Left hindlimb (tissue), 1 donor: Measurements from ENCODE around the gene PTMA.
"Not testable (repeated sequence)": the region's sequence is repeated elsewhere in the genome, so short reads cannot be mapped to it uniquely, and the experiment has no call there.

ENCODE experiments used
- DNase-seq: peaks from one replicate; pipeline ENCODE4 v3.0.0-alpha.2; 2018

Gene PTMA

DNA sequence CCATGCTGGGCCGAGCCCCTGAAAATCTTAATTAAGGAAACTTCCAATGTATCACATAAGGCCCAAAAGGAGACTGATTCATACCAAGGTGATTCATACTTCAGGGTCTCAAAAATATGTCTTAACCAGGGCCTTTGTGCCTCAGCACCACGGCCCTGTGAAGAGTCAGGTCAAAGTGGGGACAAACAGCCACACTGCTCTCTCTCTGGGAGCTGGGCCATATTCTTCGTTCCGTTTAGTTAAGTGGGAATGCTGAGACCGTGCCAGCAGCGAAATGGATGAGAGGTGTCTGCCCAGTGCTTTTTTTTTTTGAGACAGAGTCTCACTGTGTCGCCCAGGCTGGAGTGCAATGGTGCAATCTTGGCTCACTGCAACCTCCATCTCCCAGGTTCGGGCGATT, 9.3 kb upstream of the PTMA start:
- peak; percentile 44 for DNase-seq

GRCh38 chr2:231701456-231702373, 6.6 kb upstream of the PTMA start:
- DNase-seq = no peak

DNA sequence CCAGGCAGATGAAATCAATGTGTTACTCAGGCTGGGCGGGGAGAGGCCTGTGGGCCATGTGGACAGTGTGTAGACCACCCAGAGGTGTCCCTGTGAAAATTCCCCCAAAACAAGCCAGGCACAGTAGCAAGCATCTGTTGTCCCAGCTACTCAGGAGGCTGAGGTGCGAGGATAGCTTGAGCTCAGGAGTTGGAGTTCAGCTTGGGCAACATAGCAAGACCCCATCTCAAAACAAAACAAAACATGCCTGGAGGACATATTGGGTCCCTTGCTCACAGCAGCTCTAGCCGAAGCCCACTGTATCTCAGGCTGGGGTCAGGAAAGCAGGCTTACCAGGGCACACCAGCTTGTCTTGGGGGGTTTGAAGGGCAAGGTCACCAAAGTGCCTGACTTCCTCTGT, 4.3 kb upstream of the PTMA start:
- no peak for DNase-seq

DNA sequence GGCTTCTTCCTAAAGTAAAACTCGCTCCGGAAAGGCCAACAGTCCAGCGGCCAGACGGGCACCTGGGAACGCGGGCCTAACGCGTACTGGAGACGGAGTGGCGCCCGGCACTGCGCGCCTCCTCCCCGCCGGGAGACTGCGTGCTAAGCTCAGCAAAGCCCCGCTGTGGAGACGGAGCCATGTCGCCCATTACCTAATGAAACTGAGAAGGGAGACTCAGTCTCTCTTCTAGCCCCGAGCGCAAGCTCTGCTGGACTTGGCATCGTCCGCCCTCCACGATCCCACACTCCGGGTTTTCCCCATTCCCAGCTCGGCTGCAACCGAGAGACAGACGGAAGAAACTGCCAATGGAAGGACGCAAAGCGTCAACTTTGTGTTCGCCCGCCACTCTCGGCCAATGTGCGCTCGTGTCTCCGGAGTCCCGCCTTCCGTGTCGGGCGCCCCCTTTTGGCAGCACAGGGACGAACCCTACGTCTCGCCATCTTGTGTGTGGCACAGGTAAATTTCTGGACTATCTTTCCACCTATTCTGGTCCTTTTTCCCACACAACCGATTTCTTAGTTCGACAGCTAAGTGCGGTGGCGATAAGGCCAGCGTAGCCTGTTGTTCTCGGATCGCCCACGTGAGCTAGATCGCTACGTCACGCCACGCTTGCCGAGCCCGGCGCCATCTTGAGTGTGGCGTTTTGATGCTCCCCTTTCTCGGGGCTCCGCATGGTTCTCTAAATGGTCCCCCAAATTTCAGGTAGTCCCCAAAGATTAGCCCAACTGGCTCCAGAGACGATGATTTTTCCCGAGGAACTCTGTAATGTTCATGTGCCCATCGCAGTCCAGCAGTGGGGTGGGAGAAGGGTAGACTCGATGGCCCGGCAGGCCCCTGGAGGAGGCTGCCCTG, 1.3 kb upstream of the PTMA start:
- DNase-seq = peak; percentile 98

- peak; percentile 85 for DNase-seq
These were observed 749 bp upstream of the PTMA start for GRCh38 chr2:231707625-231707926.

- peak; percentile 66 for DNase-seq
These were observed 679 bp downstream of the PTMA start for GRCh38 chr2:231708773-231709635.

DNA sequence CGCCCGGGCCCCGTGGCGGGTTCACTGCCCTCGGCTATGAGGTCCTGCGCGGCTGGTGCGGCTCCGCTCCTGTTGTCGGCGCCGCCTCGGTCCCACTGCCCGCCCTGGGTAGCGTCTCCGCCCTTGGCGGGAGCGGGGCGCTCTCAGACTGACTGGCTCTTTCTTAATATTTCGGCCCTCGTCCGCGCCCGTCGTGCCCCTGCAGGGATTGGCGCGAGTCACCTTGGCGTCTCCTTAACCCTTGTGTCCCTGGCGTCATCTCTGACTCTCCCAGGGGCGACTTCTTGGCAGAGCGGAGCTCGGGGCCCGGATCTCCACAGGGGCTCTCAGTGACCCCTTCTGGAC, 1.3 kb downstream of the PTMA start:
- DNase-seq = no peak

DNA sequence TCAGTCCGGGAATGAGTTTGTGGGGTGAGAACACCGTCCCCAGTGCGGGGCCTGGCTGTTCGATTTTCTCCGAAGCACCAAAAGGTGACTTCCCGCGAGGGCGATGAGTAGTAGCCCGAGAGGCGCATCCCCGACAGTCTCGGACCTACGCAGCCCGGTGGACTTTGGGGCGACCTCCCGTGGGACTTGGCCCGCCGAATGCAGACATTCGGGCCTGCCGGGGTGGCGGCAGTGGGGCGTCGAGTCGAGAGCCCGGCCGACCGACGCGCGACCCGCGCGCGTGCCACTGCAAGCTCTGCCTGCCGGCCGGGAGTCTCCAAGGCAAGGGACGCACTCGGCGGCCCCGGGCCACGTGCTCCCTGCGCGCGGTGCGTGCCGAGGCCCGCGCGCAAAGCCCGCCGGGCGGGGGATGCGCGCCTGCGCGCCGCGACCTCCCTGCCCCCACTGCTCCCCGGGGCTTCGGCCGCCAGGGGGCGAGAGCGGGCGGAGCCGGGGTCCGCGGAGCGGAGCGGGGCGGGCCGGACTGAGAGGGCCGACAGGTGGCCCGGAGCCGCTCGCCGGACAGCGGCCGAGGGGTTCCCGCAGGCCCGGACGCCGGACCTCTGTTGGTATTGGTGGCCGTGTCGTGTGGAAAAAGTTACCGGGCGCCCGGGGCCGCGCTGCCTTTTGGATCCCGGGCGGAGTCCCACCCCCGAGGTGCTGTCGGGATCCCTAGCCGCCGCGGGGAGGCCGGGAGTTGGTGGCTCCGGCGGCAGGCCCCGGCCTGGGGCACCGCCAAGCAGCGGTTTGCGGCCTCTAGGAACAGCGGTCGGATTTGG, 1.9 kb downstream of the PTMA start:
- peak; percentile 88 for DNase-seq

- DNase-seq = peak; percentile 71
These were observed 2.7 kb downstream of the PTMA start for GRCh38 chr2:231710799-231711676.

GRCh38 chr2:231711677-231712450, 3.5 kb downstream of the PTMA start:
- DNase-seq = no peak

DNA sequence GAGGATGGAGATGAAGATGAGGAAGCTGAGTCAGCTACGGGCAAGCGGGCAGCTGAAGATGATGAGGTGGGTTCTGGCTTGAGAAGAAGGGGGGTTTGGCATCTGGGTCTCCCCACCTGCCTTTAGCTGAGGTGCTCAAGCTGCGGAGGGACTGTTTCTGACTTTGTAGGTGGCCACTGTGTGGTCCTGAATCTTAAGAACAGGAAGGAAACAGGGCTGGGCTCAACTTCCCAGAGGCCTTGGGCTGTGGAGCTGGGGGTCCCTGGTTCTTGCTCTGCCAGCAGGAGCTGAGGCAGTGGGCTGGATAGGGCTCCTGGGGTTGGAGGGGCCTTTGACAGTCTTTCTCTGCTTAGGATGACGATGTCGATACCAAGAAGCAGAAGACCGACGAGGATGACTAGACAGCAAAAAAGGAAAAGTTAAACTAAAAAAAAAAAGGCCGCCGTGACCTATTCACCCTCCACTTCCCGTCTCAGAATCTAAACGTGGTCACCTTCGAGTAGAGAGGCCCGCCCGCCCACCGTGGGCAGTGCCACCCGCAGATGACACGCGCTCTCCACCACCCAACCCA, 4.2 kb downstream of the PTMA start:
- not testable (repeated sequence) for DNase-seq

DNA sequence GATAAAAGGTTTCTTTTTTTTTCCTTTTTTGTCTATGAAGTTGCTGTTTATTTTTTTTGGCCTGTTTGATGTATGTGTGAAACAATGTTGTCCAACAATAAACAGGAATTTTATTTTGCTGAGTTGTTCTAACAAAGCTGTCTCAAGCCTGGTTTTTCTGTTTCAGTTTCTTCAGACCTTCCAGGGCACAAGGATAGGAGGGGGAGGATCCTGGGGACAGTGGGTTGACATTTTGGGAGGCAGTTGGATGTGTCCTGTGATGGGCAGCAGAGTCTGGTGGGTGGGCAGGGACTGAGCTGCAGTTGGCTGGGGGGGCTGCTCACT, 5.0 kb downstream of the PTMA start:
- DNase-seq = not testable (repeated sequence)

GRCh38 chr2:231713730-231714638, 5.7 kb downstream of the PTMA start:
- peak; percentile 86 for DNase-seq

DNA sequence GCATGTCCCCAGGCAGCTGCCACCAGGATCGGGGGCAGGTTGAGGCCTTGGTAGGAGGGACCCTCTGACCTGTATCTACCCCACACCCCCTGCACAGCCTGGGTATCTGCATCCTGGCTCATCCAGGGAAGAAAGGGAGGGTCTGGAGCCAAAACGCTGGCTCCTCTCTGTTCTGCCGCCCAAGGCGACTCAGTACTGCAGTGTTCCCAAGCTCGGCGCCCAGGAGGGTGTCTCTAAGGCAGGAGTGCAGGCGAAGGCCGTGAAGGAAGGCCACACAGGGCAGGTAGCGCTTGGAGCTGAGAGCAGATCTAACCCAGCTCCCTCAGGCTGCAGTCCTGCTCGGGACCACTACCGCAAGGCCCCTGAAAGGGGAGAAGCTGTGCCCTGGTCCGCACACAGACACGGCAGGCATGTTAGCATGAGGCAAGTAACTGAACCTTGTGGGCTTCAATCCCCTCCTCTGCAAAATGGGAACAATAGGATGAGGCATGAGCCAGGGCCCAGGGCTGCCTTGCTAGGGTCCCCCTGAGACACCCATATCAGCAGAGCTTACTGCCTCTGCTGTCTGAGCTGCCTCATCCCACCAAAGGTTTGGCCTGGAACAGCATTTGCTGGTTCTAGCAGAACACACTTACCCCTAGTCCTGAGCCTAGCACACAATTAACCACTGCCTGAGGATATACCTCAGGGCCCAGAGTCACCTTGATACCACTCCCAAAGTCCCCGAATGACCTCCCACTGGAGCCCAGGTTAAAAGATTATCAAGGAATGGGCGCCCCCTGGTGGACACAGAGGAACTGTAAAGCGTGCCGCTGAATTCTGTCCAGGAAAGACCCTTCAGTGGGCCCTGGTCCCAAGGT, 6.5 kb downstream of the PTMA start:
- DNase-seq = peak; percentile 73

GRCh38 chr2:231715499-231715837, 7.1 kb downstream of the PTMA start:
- DNase-seq = no peak

DNA sequence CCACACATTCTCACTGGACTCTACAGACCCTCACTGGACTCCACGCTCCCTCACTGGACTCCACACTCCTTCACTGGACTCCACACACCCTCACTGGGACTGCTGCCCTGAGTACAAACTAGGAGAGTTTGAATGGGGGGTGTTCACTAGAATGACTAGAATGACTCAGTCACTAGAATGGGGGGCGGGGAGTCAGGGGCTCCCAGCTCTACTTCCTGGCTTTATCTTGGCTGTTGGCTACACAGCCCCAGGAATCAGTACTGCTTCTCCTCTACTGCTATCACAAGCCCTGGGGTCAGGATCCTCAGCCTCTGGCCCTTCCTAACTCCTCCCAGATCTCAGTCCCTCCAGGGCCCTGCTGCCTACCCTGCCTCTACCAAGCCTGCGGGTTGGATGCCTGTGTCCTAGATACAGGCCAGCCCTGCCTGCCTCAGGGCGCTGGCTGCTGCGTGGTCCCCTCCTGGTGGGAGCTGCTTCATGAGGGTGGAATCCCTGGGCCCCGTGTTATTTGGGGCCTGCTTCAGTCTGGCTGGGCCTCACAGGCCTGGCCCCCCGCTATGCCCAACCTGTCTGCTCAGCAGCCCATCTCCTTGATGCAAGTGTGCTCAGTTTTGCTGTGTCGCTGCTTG, 7.8 kb downstream of the PTMA start:
- no peak for DNase-seq

- DNase-seq = no peak
These were observed 8.4 kb downstream of the PTMA start for GRCh38 chr2:231716666-231717280.
